SIG-M5 treated with dmso at 0.1 percent for 504 hours (cell line): Measurements from ENCODE around the gene CD69.

Experiments used
- DNase-seq: peaks from one replicate; lab custom pipeline; 2025; ENCODE audit not compliant: unreplicated experiment; lab: John Stamatoyannopoulos, UW

Gene CD69

GRCh38 chr12:9760699-9761418 is at the start of gene CD69:
TSS of gene CD69 (minus strand) at chr12:9760901. CDS start at chr12:9760820, 81 bp downstream.
- DNase-seq = no peak

DNA sequence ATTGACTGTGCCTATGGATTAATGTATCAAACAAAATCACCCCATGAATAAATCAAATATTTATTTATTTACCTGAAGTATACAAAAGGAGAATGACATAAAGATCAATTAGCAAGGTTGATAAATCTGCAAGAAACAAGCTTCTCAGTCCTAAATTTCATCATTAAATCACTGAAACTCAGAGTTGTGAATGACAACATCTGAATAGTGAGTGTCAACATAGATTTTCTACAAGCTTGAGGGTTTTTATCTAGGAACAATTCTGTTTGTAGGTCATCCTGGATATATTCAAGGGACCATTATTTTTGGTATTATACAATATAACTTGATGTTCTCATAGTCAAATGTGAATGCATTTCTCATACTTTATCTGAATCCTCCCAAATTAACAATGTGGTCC is 49.2 kb upstream of the CD69 start:
- DNase-seq = no peak

GRCh38 chr12:9809338-9809737 is 48.6 kb upstream of the CD69 start:
- DNase-seq = no peak

DNA sequence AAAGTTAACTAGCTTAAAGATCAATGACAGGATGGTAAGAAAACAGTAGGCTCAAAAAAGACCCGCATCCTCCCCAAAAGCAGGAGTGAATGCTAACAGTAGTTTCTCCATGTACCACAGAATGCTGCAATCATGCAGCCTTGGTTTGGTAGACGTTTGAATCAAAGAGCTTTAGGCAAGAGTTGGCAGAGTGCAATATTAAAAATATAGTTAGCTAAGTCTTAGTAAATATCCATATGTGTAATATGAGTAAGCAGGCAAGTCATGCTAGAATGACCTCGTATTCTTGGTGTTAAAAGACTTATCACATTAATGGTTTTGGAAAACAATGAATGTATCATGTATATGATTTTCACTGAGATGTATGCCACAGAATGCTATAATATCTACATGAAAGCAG is 47.8 kb upstream of the CD69 start:
- peak; percentile 42 for DNase-seq

- no peak for DNase-seq
These were observed 46.0 kb upstream of the CD69 start for GRCh38 chr12:9806714-9807113.

DNA sequence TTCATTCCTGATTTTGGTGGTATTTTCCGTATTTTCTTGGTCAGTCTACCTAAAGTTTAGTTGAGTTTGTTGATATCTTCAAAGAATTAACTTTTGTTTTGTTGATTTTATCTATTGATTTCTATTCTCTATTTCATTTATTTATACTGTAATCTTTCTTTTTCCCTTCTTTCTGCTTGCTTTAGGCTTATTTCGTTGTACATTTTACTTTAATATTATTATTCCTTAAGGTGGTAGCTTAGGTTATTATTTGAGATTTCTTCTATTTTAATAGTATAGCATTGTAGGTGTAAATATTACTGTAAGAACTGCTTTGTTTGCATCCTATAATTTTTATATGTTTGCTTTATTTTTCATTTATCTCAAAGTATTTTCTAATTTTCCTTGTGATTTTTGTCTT is 45.2 kb upstream of the CD69 start:
- DNase-seq = no peak

DNA sequence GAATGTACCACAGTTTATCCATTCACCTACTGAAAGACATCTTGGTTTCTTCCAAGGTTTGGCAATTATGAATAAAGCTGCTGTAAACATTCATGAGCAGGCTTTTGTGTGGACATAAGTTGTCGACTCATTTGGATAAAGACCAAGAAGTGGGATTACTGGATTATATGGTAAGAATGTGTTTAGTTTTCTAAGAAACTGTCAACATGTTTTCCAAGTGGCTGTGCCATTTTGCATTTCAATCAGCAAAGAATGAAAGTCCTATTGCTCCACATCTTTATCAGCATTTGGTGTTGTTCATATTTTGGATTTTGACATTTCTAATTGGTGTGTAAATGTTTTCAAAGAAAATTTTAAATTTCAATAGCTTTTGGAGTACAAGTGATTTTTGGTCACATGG is 39.3 kb upstream of the CD69 start:
- no peak for DNase-seq

DNA sequence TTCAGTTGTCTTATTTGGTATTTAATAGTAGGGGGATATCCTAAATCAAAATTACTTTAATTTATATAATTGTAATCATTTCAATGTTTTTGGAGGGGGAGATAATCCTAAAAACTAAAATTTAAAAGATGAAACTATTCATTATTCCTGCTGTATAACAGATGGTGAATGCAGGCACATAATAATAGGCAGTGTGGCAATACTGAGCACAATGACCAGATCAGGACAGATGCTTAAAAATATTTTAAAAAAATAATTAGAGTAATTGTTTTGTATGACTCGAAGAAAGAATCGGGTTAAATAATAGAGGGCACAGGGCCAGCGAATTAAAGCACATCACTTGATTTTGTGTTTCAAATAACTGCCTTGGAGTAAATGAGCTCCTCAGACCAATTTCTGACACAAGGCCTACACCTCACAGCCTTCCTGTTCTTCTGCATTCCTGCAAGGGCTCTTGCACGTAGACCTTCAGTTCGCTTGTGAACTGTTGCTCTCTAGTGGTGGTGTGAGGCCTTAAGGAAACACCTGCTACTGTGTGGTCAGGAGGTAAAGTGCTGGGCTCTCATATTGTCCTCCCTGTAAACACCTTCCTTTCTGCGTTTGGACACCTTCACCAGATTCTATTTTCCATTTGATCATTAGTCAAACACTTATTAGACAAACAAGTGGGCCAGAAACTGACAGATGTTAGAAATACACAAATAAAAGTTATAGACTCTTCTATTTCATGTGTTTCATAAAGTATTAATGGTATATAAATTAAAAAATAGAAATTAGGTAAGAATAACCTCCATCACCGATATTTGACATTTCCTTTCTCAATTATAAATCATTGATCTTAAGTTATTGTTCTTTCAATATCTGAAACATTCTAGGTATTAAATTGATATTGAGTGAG is 37.3 kb upstream of the CD69 start:
- DNase-seq = peak; percentile 73

DNA sequence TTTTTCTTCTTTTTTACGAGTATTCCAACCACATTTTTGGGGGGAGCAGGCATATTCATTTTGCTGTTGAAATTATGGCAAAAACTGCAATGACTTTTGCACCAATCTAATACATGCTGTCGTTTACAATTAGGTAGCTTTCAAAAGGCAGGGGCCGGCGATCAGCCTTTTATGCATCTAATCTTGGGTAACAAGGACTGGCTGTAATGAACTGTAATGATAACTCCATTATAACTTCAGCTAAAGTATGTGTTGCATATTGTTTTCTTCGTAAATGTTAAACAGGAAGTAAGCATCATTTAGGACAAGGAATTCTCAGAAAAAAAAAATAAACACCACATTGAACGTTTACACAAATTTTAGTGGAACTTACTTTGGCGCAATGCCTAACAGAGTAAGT is 36.3 kb upstream of the CD69 start:
- no peak for DNase-seq

GRCh38 chr12:9796346-9796745 is 35.6 kb upstream of the CD69 start:
- no peak for DNase-seq

DNA sequence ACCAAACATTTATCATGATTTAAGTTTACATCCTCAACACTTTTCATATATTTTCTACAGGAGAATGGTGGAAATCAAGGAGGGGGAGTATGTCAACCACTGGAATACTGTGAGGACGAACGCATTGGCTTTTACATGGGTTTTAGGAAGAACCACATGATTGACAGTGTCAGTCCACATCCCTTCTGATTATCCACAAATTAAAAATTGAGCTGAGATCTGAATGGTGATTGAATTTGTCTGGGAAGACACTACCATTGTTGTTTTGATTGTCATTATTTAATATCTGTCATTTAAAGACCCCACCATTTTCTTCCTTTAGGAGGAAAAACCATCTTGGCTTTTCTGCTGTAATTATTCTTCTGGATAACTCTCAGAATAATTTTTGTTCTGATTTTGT is 35.2 kb upstream of the CD69 start:
- DNase-seq = no peak

DNA sequence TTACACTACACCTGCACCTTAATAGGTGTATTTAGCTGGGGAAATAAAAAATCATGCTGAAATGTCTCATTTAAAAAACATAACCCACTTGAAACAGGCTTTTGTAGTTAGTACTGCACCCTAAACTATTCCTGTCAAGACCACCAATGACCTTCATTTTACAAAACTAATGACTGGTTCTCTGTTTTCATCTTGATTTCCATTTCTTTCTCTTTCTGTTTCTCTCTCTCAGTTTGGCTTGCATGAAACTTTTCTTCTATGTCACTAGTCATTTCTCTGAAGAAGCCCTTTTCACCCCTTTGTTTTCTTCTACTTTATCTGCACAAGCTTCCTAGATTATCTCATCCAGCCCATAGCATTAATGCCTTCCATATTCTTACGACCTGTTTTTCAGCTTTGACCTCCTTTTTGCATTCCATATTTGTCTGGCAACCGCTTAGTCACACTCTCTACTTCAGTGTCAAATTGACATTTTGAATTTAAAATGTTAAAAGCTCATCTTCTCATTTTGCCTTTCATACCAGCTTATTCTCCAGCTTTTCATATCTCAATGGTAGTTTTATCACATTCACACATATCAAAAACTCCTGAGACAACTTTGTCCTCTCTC is 33.9 kb upstream of the CD69 start:
- no peak for DNase-seq

DNA sequence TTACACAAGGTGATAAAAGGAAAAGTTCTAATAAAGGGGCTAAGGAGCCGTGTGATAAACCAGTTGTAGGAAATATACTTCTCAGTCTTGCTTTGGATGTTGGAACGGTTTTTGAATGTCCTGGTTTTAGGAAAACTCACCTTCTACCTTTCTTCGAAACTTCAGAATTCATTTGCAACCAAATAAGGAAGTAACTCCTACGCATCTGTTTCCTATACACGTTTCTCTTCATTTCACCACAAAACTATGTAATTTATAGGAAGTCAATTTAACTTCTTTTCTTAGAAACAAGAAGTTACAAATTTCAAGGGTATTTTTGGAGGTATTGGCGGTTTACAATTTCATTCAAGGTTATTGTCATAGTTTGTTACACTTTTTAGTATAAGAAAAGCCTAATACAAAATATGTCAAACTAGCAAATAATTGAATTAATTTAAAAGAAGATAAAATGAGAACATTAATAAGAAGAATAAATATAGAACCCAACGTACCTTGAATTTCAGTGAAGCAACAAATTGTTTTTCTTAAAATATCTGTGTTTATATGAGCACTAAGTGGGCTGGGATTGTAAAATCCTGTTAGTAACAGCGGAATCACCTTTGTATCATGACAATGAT is 33.2 kb upstream of the CD69 start:
- peak; percentile 90 for DNase-seq

- no peak for DNase-seq
These were observed 32.4 kb upstream of the CD69 start for GRCh38 chr12:9792961-9793617.

- no peak for DNase-seq
These were observed 31.6 kb upstream of the CD69 start for GRCh38 chr12:9792185-9792900.

DNA sequence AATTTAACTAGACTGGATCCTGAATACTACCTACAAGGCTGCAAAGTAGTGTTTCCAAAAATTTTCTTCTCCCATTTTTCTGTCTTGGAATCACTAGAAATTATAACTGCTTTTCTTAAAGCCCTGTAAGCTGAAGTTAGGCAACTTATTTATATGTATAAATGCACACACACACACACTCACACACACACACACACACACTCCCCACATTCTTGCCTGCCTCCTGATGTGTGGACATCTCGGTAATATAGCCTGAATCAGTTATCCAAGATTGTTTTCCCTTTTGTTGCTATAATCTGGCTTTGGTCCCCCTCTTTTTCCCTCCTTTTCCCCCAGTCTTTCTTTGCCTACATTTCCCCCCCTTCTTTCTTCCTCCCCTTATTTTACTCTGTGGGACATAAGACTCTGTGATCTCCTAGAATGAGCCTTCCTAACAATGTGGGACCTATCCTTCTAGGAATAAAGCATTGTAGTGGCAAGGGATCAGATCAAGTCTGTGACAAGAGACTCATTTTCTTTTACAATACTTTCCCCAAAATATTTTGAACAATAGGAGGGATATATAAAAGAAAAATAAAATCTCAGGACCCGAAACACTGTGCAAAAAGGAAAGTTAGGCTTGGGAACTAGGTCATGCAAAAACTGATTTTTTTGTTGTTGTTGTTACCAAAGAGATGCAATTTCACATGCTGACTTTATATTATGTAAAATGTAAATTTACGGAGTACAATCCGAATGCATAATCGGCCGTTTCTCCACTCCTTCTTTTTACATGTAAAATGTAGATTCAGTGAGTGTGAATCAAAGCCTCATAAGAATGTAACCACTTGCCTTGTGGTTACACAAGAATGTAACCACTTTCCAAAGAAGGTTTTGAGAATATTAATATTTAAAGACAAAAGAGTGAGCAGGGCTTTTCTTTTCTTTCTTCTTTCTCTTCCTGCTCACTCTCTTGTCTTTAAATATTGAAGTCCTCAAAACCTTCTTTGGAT is 26.3 kb upstream of the CD69 start:
- no peak for DNase-seq

DNA sequence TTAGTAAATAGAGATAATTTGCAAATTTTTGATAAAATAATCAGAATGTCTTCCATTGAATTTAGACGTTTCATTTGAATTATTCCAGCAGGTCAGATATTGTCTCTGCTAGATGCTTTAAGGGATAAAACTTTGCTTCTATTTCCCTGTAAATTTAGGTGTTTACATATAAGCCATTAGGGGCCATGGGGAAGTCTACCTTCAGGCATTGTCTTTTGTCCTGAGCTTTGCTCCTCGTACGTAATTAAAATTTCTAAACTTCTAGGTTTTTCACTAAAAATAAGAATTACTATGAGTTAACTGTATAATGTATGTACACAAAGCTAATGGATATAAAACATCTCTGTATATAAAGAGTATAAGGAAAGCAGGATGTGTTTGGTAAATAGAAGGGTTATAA is 24.1 kb upstream of the CD69 start:
- DNase-seq = no peak

DNA sequence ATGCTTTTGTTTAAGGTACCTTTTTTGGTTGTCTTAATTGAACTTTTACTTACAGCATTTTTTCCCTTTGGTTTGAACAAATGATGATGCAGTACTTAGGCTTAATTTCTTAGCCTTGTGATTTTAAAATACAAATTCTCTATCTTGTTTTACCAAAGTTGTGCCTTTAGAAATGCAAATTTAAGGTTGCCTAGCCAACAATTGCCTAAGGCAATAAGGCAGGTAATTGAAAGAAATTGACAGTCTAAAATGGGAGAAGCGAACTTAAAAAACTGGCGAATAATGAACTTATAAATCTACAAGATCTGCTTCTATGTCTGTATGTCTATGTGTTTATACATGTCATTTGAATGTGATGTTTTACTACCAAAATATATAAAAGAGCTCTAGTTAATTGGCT is 23.6 kb upstream of the CD69 start:
- no peak for DNase-seq
